ENCODE data around the gene GDF2. TPM values are rescaled to one million over a fixed set of nuclear protein-coding genes. Genes with fewer than 3 reads are reported as not detected.

The GDF2 gene
- total and polyA plus RNA-seq, 2 of the 4 experiments (the other 2 are of a cell fraction): under 0.01 TPM; not detected in 1

GRCh38 chr10:47333532-47333931 is 11.3 kb downstream of the GDF2 start:
- H2BK15ac ChIP-seq (ENCODE audit: low read depth, low read length): no peak overlapping the region
- no peaks in the 10 kb centered on the region for H3K9me3 ChIP-seq (ENCODE audit: control insufficient read depth, insufficient read depth, low read length)
- intact Hi-C loops (cut with micrococcal nuclease) (no loop called here), in situ Hi-C loops (cut with MboI; ENCODE audit: low sequenced_read_pairs) (no loop called here), dilution Hi-C loops (cut with HindIII; ENCODE audit: low sequenced_read_pairs, unreplicated experiment) (no loop called here)
- DNase-seq: no peak
- H2BK20ac ChIP-seq (ENCODE audit: low read depth, low read length): no peak overlapping the region
- no peak overlapping the region for H3K4me2 ChIP-seq (ENCODE audit: low read depth, low read length)
- H3K23ac ChIP-seq (ENCODE audit: low read depth, low read length): no peak overlapping the region
- H4K8ac ChIP-seq (ENCODE audit: low read depth in 2 of 2, low read length in 2 of 2): no peak overlapping the region
- TF ChIP-seq RFX5 (IDR thresholded peaks at IDR 0.05; ENCODE audit: low read depth, low read length) (no peak), NFE2L2 (IDR thresholded peaks at IDR 0.05; ENCODE audit: low read depth, low read length) (no peak), MXI1 (IDR thresholded peaks at IDR 0.05; ENCODE audit: borderline replicate concordance, low read depth, low read length) (no peak), POLR2A (IDR thresholded peaks at IDR 0.05; ENCODE audit: low read depth, low read length) (no peak), ELK1 (IDR thresholded peaks at IDR 0.05; ENCODE audit: borderline replicate concordance, low read depth, low read length) (no peak), USF2 (IDR thresholded peaks at IDR 0.05; ENCODE audit: low read depth, low read length) (no peak), CHD1 (IDR thresholded peaks at IDR 0.05; ENCODE audit: low read depth, low read length) (no peak), RCOR1 (IDR thresholded peaks at IDR 0.05; ENCODE audit: insufficient replicate concordance, low read length) (no peak), MAFK (IDR thresholded peaks at IDR 0.05; ENCODE audit: low read depth, low read length) (no peak), CTCF (conservative IDR thresholded peaks at IDR 0.05; ENCODE audit: low read depth, low read length) (no peak), MAZ (IDR thresholded peaks at IDR 0.05; ENCODE audit: borderline replicate concordance, low read depth, low read length) (no peak), SMC3 (IDR thresholded peaks at IDR 0.05; ENCODE audit: low read depth, low read length) (no peak), FOS (IDR thresholded peaks at IDR 0.05; ENCODE audit: low read depth, low read length) (no peak), RAD21 (IDR thresholded peaks at IDR 0.05; ENCODE audit: low read length) (no peak), BHLHE40 (IDR thresholded peaks at IDR 0.05; ENCODE audit: low read depth, low read length) (no peak), CEBPB (IDR thresholded peaks at IDR 0.05; ENCODE audit: low read depth, low read length) (no peak)
- no peaks in the 10 kb centered on the region for H3K36me3 ChIP-seq (ENCODE audit: control insufficient read depth, insufficient read depth, low read length)
- no peak overlapping the region for H3K4ac ChIP-seq (ENCODE audit: low read depth, low read length)
- H3K4me3 ChIP-seq (ENCODE audit: insufficient read depth, low read depth, low read length): no peak overlapping the region
- no peak overlapping the region for H3K14ac ChIP-seq (replicated peaks; ENCODE audit: low read depth, low read length)
- ChIA-PET POLR2A (ENCODE audit: unreplicated experiment) (no interaction called here), CTCF (no interaction called here)
- no peak overlapping the region for H2AK9ac ChIP-seq (replicated peaks; ENCODE audit: low read depth, low read length, poor library complexity)
- H4K20me1 ChIP-seq (ENCODE audit: insufficient read depth, low read length): no peaks in the 10 kb centered on the region
- WGBS, 2 experiments (ENCODE audit: extremely low coverage in 2 of 2, insufficient read length in 1 of 2): 100% methylated on average over 1 of the region's 6 CpGs; no CpG with 5 or more reads in 1 of the 2 experiments
- H3K27me3 ChIP-seq (ENCODE audit: control insufficient read depth, insufficient read depth, low read length): peaks cover 8% of the 10 kb centered on the region
- no peak for ATAC-seq (ENCODE audit: low read depth)
- no peak overlapping the region for H4K91ac ChIP-seq (ENCODE audit: insufficient read depth, low read depth, low read length)
- H3K27ac ChIP-seq (ENCODE audit: insufficient read depth, low read length): no peak overlapping the region
- H2AFZ ChIP-seq (replicated peaks; ENCODE audit: low read length, poor library complexity): no peak overlapping the region
- H3K18ac ChIP-seq (ENCODE audit: low read depth, low read length): peak overlapping the region; percentile 11; the same call in 1 of the 2 replicates
- H2BK120ac ChIP-seq (ENCODE audit: low read depth, low read length): no peak overlapping the region
- H3K9me1 ChIP-seq (ENCODE audit: insufficient read depth, low read length): no peaks in the 10 kb centered on the region
- peaks cover 1% of the 10 kb centered on the region; the same call in 1 of the 2 replicates for H3K4me1 ChIP-seq (ENCODE audit: control insufficient read depth, insufficient read depth, low read length)
- H4K5ac ChIP-seq (ENCODE audit: low read depth, low read length): no peak overlapping the region
- BruUV-seq (replicated peaks): no TSS peak
- no peaks in the 10 kb centered on the region for H3K79me1 ChIP-seq (ENCODE audit: low read depth in 1 of 2, low read length in 2 of 2)
- no peak overlapping the region for H3K9ac ChIP-seq (ENCODE audit: low read depth, low read length)
- H2AK5ac ChIP-seq (ENCODE audit: low read depth, low read length): no peak overlapping the region
- H2BK5ac ChIP-seq (ENCODE audit: low read depth, low read length, poor library complexity, severe bottlenecking): no peak overlapping the region
- no peak overlapping the region for H3K56ac ChIP-seq (ENCODE audit: extremely low read depth, insufficient read depth, low read length)
